Activated CD8-positive, alpha-beta memory T cell treated with anti-CD3 and anti-CD28 coated beads, Interleukin-2, amount 50 U/mL, for 4 hours (primary cell): ENCODE measurements around the gene ADGRG1.
"Not testable (repeated sequence)": the region's sequence is repeated elsewhere in the genome, so short reads cannot be mapped to it uniquely, and the experiment has no call there.

Experiments used
- DNase-seq: peaks from one replicate; pipeline ENCODE4 v3.0.0-alpha.2; 2020

The ADGRG1 gene

GRCh38 chr16:57669476-57670162 is 41.2 kb downstream of the ADGRG1 start:
- DNase-seq, result no peak

GRCh38 chr16:57670196-57670595 is 41.8 kb downstream of the ADGRG1 start:
- DNase-seq, result no peak

- DNase-seq, result not testable (repeated sequence)
These were observed 43.0 kb downstream of the ADGRG1 start for GRCh38 chr16:57671451-57671850.

- no peak for DNase-seq
These were observed 44.0 kb downstream of the ADGRG1 start for GRCh38 chr16:57672416-57672815.

GRCh38 chr16:57672824-57673223 is 44.4 kb downstream of the ADGRG1 start:
- no peak for DNase-seq

- DNase-seq, result no peak
These were observed 47.5 kb downstream of the ADGRG1 start for GRCh38 chr16:57675741-57676551.

- DNase-seq, result no peak
These were observed 48.2 kb downstream of the ADGRG1 start for GRCh38 chr16:57676553-57677085.

- no peak for DNase-seq
These were observed 49.4 kb downstream of the ADGRG1 start for GRCh38 chr16:57677622-57678369.

- no peak for DNase-seq
These were observed 50.6 kb downstream of the ADGRG1 start for GRCh38 chr16:57679016-57679415.

GRCh38 chr16:57679767-57680482 is 51.5 kb downstream of the ADGRG1 start:
- DNase-seq, result no peak

GRCh38 chr16:57680842-57681375 is 52.5 kb downstream of the ADGRG1 start:
- DNase-seq, result no peak

- no peak for DNase-seq
These were observed 53.7 kb downstream of the ADGRG1 start for GRCh38 chr16:57681950-57682728.

- DNase-seq, result no peak
These were observed 54.6 kb downstream of the ADGRG1 start for GRCh38 chr16:57682809-57683635.

- DNase-seq, result no peak
These were observed 55.5 kb downstream of the ADGRG1 start for GRCh38 chr16:57683636-57684545.

GRCh38 chr16:57684626-57685358 is 56.4 kb downstream of the ADGRG1 start:
- no peak for DNase-seq

- DNase-seq, result no peak
These were observed 57.2 kb downstream of the ADGRG1 start for GRCh38 chr16:57685633-57686032.

GRCh38 chr16:57686577-57686976 is 58.1 kb downstream of the ADGRG1 start:
- DNase-seq, result no peak

- DNase-seq, result no peak
These were observed 59.0 kb downstream of the ADGRG1 start for GRCh38 chr16:57687363-57687929.
